Measurements from ENCODE around the gene KHDC4.

The KHDC4 gene

GRCh38 chr1:155934097-155934935, at the start of gene KHDC4:
KHDC4 (minus strand) TSS chr1:155934413; CDS start chr1:155934373, 40 bp downstream.
- DNase-seq (ENCODE audit: low spot score), result peak; percentile 97

GRCh38 chr1:155983191-155984024, 49.2 kb upstream of the KHDC4 start:
- no peak for DNase-seq (ENCODE audit: low spot score)

GRCh38 chr1:155982106-155982505, 47.9 kb upstream of the KHDC4 start:
- no peak for DNase-seq (ENCODE audit: low spot score)

GRCh38 chr1:155981266-155982088, 47.3 kb upstream of the KHDC4 start:
- DNase-seq (ENCODE audit: low spot score), result peak; percentile 62

- DNase-seq (ENCODE audit: low spot score), result no peak
Measured at GRCh38 chr1:155979597-155980343, 45.6 kb upstream of the KHDC4 start.

GRCh38 chr1:155978973-155979429, 44.8 kb upstream of the KHDC4 start:
- DNase-seq (ENCODE audit: low spot score), result no peak

GRCh38 chr1:155978325-155978972, 44.2 kb upstream of the KHDC4 start, which contains the start of gene ARHGEF2:
ARHGEF2 (minus strand) TSS chr1:155978547; CDS start chr1:155978427, 120 bp downstream.
- DNase-seq (ENCODE audit: low spot score), result peak; percentile 67

GRCh38 chr1:155977690-155978324, 43.6 kb upstream of the KHDC4 start:
- peak; percentile 34 for DNase-seq (ENCODE audit: low spot score)

- DNase-seq (ENCODE audit: low spot score), result no peak
Measured at GRCh38 chr1:155976913-155977689, 42.9 kb upstream of the KHDC4 start.

GRCh38 chr1:155976062-155976912, 42.1 kb upstream of the KHDC4 start:
- DNase-seq (ENCODE audit: low spot score), result peak; percentile 64

- no peak for DNase-seq (ENCODE audit: low spot score)
Measured at GRCh38 chr1:155975375-155976061, 41.3 kb upstream of the KHDC4 start.

- DNase-seq (ENCODE audit: low spot score), result no peak
Measured at GRCh38 chr1:155974208-155975115, 40.2 kb upstream of the KHDC4 start.

- DNase-seq (ENCODE audit: low spot score), result no peak
Measured at GRCh38 chr1:155973723-155974122, 39.5 kb upstream of the KHDC4 start.

GRCh38 chr1:155971910-155972809, 37.9 kb upstream of the KHDC4 start:
- DNase-seq (ENCODE audit: low spot score), result no peak

- DNase-seq (ENCODE audit: low spot score), result peak; percentile 30
Measured at GRCh38 chr1:155970531-155971167, 36.4 kb upstream of the KHDC4 start.
